ENCODE data around the gene KDM4B. TPM values are rescaled to one million over a fixed set of nuclear protein-coding genes. Genes with fewer than 3 reads are reported as not detected.

Gene KDM4B
- polyA plus RNA-seq, 1 of the 3 experiments (the other 2 are of a cell fraction) = 12.2 TPM

DNA sequence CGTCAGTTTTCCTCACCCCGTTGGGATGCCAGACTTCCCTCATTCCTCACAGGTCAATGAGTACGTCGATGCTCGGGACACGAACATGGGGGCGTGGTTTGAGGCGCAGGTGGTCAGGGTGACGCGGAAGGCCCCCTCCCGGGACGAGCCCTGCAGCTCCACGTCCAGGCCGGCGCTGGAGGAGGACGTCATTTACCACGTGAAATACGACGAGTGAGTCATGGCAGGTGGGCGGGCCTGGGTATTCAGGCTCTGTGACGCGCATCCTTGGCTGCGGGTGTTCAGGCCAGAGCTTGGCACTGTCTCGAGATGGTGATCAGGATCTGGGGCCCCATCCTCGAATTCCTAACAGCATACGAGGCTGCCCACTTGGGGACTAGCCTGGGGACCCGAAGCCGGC lies 38.2 kb upstream of the KDM4B start:
- H3K27me3 ChIP-seq (ENCODE audit: insufficient read depth) = no peaks in the 10 kb centered on the region
- no peaks in the 10 kb centered on the region for H3K9me3 ChIP-seq
- TF ChIP-seq MEF2A (IDR thresholded peaks at IDR 0.05; ENCODE audit: borderline replicate concordance, low read depth) (no peak), MXI1 (IDR thresholded peaks at IDR 0.05; ENCODE audit: low read depth, low read length) (no peak), ELF1 (IDR thresholded peaks at IDR 0.05) (no peak), EP300 (IDR thresholded peaks at IDR 0.05; ENCODE audit: borderline replicate concordance in 1 of 2, low read depth in 1 of 2, low read length in 1 of 2) (no peak), USF1 (IDR thresholded peaks at IDR 0.05; ENCODE audit: borderline replicate concordance, low read depth) (no peak), POLR2AphosphoS5 (IDR thresholded peaks at IDR 0.05; ENCODE audit: low read depth, low read length) (no peak), NRF1 (IDR thresholded peaks at IDR 0.05; ENCODE audit: low read depth, low read length) (no peak), RFX5 (IDR thresholded peaks at IDR 0.05; ENCODE audit: low read length) (no peak), SIN3A (IDR thresholded peaks at IDR 0.05; ENCODE audit: borderline replicate concordance, low read depth, low read length) (no peak), FOXM1 (IDR thresholded peaks at IDR 0.05; ENCODE audit: low read depth) (no peak)
- TF ChIP-seq, protein P1, sequence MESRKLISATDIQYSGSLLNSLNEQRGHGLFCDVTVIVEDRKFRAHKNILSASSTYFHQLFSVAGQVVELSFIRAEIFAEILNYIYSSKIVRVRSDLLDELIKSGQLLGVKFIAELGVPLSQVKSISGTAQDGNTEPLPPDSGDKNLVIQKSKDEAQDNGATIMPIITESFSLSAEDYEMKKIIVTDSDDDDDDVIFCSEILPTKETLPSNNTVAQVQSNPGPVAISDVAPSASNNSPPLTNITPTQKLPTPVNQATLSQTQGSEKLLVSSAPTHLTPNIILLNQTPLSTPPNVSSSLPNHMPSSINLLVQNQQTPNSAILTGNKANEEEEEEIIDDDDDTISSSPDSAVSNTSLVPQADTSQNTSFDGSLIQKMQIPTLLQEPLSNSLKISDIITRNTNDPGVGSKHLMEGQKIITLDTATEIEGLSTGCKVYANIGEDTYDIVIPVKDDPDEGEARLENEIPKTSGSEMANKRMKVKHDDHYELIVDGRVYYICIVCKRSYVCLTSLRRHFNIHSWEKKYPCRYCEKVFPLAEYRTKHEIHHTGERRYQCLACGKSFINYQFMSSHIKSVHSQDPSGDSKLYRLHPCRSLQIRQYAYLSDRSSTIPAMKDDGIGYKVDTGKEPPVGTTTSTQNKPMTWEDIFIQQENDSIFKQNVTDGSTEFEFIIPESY (IDR thresholded peaks at IDR 0.05; ENCODE audit: borderline replicate concordance, low read depth) = no peak
- H3K79me2 ChIP-seq (ENCODE audit: insufficient read depth) = peaks cover 89% of the 10 kb centered on the region
- H4K20me1 ChIP-seq (ENCODE audit: insufficient read depth) = peaks cover 18% of the 10 kb centered on the region; the same call in 1 of the 2 replicates
- H3K9ac ChIP-seq = no peak overlapping the region
- H3K27ac ChIP-seq (ENCODE audit: low read depth in 2 of 2, low read length in 1 of 2) = no peak overlapping the region
- CTCF ChIA-PET = interaction anchor here (1.0 to 2.0 kb wide), 2 partner anchors 20 to 79 kb away, joined by 3 to 5 read pairs; no protein-coding TSS in a partner anchor
- no peak for DNase-seq
- H3K4me3 ChIP-seq (ENCODE audit: low read depth in 2 of 2, low read length in 1 of 2) = no peak overlapping the region
- H2AFZ ChIP-seq (ENCODE audit: low read depth) = no peak overlapping the region
- peaks cover 16 to 27% of the 10 kb centered on the region in 2 experiments for H3K36me3 ChIP-seq (replicated peaks in 1 of 2; ENCODE audit: control insufficient read depth in 1 of 2, insufficient read depth in 2 of 2, low read length in 1 of 2)
- H3K4me2 ChIP-seq = no peak overlapping the region
- H3K4me1 ChIP-seq (ENCODE audit: control insufficient read depth in 1 of 2, insufficient read depth in 2 of 2, low read depth in 1 of 2, low read length in 1 of 2) = 0 out of 4 replicates have a peak, but pooled peaks cover 0 to 7% of the 10 kb centered on the region in 2 experiments
- no peaks in the 10 kb centered on the region for H3K9me2 ChIP-seq
- peaks cover 16% of the 10 kb centered on the region for H3F3A ChIP-seq (replicated peaks; ENCODE audit: insufficient read depth)
- 85% methylated on average over 13 of the region's 28 CpGs for WGBS (ENCODE audit: low lambda C conversion rate)
- POLR2A ChIA-PET = no interaction called here

DNA sequence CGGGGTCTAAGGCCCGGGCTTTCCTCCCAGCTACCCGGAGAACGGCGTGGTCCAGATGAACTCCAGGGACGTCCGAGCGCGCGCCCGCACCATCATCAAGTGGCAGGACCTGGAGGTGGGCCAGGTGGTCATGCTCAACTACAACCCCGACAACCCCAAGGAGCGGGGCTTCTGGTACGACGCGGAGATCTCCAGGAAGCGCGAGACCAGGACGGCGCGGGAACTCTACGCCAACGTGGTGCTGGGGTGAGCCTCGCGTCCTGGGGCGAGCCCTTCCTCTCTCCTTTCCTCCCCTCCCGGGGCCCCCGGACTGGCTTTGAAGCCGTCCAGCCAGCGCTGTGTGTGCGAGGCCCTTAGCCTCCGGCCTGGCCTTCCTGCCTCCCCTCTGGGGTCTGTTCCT lies 36.2 kb upstream of the KDM4B start:
- H3K4me2 ChIP-seq = no peak overlapping the region
- WGBS (ENCODE audit: low lambda C conversion rate) = 96% methylated on average over 13 of the region's 32 CpGs
- POLR2A ChIA-PET = no interaction called here
- no peaks in the 10 kb centered on the region for H3K4me1 ChIP-seq (ENCODE audit: control insufficient read depth in 1 of 2, insufficient read depth in 2 of 2, low read depth in 1 of 2, low read length in 1 of 2)
- H3K9me2 ChIP-seq = no peaks in the 10 kb centered on the region
- CTCF ChIA-PET = interaction anchor here (1.0 to 2.0 kb wide), 3 partner anchors 8 to 60 kb away, joined by 3 to 5 read pairs (median 4); no protein-coding TSS in a partner anchor
- H2AFZ ChIP-seq (ENCODE audit: low read depth) = no peak overlapping the region
- no peak overlapping the region for H3K9ac ChIP-seq
- no peaks in the 10 kb centered on the region for H3K27me3 ChIP-seq (ENCODE audit: insufficient read depth)
- H3F3A ChIP-seq (replicated peaks; ENCODE audit: insufficient read depth) = peaks cover 14% of the 10 kb centered on the region
- H4K20me1 ChIP-seq (ENCODE audit: insufficient read depth) = peaks cover 28% of the 10 kb centered on the region
- DNase-seq = no peak
- TF ChIP-seq NRF1 (IDR thresholded peaks at IDR 0.05; ENCODE audit: low read depth, low read length) = no peak
- H3K79me2 ChIP-seq (ENCODE audit: insufficient read depth) = peaks cover 84% of the 10 kb centered on the region
- no peak overlapping the region for H3K27ac ChIP-seq (ENCODE audit: low read depth in 2 of 2, low read length in 1 of 2)
- H3K4me3 ChIP-seq (ENCODE audit: low read depth in 2 of 2, low read length in 1 of 2) = no peak overlapping the region
- H3K9me3 ChIP-seq = no peaks in the 10 kb centered on the region
- peaks cover 20 to 34% of the 10 kb centered on the region in 2 experiments for H3K36me3 ChIP-seq (replicated peaks in 1 of 2; ENCODE audit: control insufficient read depth in 1 of 2, insufficient read depth in 2 of 2, low read length in 1 of 2)
